ENCODE data around the gene KRT9.
"Not testable (repeated sequence)": the region's sequence is repeated elsewhere in the genome, so short reads cannot be mapped to it uniquely, and the experiment has no call there.

The KRT9 gene

DNA sequence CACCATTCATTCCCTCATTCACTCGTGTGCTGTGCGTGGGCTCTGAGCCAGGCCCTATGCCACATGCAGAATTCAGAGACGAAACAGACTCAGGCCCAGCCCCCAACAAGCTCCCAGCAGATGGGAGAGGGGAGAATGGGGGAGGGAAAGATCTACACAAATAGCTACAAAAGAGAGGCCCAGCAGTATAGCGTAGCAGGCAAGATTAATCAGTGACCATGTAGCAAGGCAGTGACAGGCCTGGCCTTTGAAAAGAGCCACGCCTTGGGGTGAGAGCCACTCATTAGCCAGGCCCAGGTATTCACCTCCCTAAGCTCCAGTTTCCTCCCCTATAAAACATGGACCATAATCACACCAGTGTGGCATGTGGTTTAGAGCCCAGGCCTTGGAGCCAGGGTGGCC lies 27.4 kb downstream of the KRT9 start:
- H3K27me3 ChIP-seq (ENCODE audit: insufficient read depth, low read length): no peaks in the 10 kb centered on the region
- H3K36me3 ChIP-seq (ENCODE audit: insufficient read depth, low read length): no peaks in the 10 kb centered on the region
- H2AFZ ChIP-seq (ENCODE audit: low read depth, low read length): no peak overlapping the region
- H3K9me3 ChIP-seq (ENCODE audit: low read length): no peaks in the 10 kb centered on the region
- no peak overlapping the region for H3K4me3 ChIP-seq (ENCODE audit: low read length)
- H3K4me1 ChIP-seq (ENCODE audit: insufficient read depth, low read length): peaks cover 2% of the 10 kb centered on the region

DNA sequence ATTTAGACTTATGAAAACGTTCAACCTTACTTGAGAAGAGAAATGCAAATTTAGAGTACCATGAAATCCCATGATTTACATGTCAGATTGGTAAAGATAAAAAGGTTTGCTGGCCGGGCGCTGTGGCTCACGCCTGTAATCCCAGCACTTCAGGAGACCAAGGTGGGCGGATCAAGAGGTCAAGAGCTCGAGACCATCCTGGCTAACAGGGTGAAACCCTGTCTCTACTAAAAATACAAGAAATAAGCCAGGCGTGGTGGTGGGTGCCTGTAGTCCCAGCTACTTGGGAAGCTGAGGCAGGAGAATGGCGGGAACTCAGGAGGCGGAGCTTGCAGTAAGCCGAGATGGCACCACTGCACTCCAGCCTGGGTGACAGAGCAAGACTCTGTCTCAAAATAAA lies 29.1 kb downstream of the KRT9 start:
- not testable (repeated sequence) for H3K36me3 ChIP-seq (ENCODE audit: insufficient read depth, low read length); H3K4me3 ChIP-seq (ENCODE audit: low read length); H3K4me1 ChIP-seq (ENCODE audit: insufficient read depth, low read length); H3K27me3 ChIP-seq (ENCODE audit: insufficient read depth, low read length); H3K9me3 ChIP-seq (ENCODE audit: low read length); H2AFZ ChIP-seq (ENCODE audit: low read depth, low read length)

DNA sequence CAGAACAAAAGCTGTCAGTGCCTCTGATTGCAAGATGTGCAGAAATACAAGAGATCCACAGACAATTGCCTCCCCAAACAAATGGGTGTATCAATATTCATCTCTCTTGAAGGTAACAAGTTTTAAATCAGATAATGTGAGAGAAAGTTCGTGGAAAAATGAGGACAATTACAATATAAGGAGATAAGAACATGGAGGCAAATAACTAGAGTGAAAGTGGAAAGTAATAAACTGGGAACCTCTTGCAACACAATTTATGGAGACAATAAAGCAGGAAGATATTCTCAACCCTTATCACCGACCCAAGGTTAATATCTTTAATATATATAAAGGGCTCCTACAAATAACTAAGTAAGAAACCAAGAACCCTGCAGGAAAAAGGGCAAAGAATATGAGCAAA lies 29.5 kb downstream of the KRT9 start:
- Histone ChIP-seq H3K27me3 (ENCODE audit: insufficient read depth, low read length) (no peaks in the 10 kb centered on the region), H3K4me3 (ENCODE audit: low read length) (no peak overlapping the region), H3K9me3 (ENCODE audit: low read length) (no peaks in the 10 kb centered on the region), H3K4me1 (ENCODE audit: insufficient read depth, low read length) (no peaks in the 10 kb centered on the region), H3K36me3 (ENCODE audit: insufficient read depth, low read length) (no peaks in the 10 kb centered on the region), H2AFZ (ENCODE audit: low read depth, low read length) (no peak overlapping the region)

- Histone ChIP-seq H3K9me3 (ENCODE audit: low read length) (no peaks in the 10 kb centered on the region), H2AFZ (ENCODE audit: low read depth, low read length) (no peak overlapping the region), H3K27me3 (ENCODE audit: insufficient read depth, low read length) (no peaks in the 10 kb centered on the region), H3K4me3 (ENCODE audit: low read length) (no peak overlapping the region), H3K36me3 (ENCODE audit: insufficient read depth, low read length) (no peaks in the 10 kb centered on the region), H3K4me1 (ENCODE audit: insufficient read depth, low read length) (no peaks in the 10 kb centered on the region)
These were observed 30.8 kb downstream of the KRT9 start for GRCh38 chr17:41540921-41541625.

GRCh38 chr17:41539979-41540701 lies 31.7 kb downstream of the KRT9 start:
- no peaks in the 10 kb centered on the region for H3K9me3 ChIP-seq (ENCODE audit: low read length)
- H3K27me3 ChIP-seq (ENCODE audit: insufficient read depth, low read length): peaks cover 4% of the 10 kb centered on the region
- H2AFZ ChIP-seq (ENCODE audit: low read depth, low read length): no peak overlapping the region
- no peaks in the 10 kb centered on the region for H3K36me3 ChIP-seq (ENCODE audit: insufficient read depth, low read length)
- no peaks in the 10 kb centered on the region for H3K4me1 ChIP-seq (ENCODE audit: insufficient read depth, low read length)
- H3K4me3 ChIP-seq (ENCODE audit: low read length): no peak overlapping the region

DNA sequence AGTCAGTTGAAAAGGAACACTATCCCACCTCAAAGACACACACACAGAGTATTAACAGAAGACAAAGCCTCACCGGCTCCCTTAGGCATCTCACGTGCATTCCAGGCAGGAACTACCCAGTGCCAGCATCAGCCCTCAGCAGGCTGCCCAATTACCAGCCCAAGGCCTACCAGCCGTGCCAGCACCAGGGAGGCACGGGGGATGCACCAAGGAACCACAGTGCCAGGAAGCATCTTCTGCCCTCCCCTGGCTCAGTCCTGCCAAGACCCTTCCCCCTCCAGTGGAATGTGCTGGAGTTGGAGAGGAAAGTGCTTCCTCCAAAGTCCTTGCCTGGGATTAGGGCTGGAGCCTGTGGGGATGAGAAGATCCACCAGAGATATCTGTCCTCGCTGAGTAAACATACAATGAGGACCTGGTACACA lies 32.8 kb downstream of the KRT9 start:
- no peak overlapping the region for H2AFZ ChIP-seq (ENCODE audit: low read depth, low read length)
- no peaks in the 10 kb centered on the region for H3K36me3 ChIP-seq (ENCODE audit: insufficient read depth, low read length)
- peaks cover 6% of the 10 kb centered on the region for H3K27me3 ChIP-seq (ENCODE audit: insufficient read depth, low read length)
- H3K4me1 ChIP-seq (ENCODE audit: insufficient read depth, low read length): no peaks in the 10 kb centered on the region
- H3K9me3 ChIP-seq (ENCODE audit: low read length): no peaks in the 10 kb centered on the region
- H3K4me3 ChIP-seq (ENCODE audit: low read length): no peak overlapping the region

DNA sequence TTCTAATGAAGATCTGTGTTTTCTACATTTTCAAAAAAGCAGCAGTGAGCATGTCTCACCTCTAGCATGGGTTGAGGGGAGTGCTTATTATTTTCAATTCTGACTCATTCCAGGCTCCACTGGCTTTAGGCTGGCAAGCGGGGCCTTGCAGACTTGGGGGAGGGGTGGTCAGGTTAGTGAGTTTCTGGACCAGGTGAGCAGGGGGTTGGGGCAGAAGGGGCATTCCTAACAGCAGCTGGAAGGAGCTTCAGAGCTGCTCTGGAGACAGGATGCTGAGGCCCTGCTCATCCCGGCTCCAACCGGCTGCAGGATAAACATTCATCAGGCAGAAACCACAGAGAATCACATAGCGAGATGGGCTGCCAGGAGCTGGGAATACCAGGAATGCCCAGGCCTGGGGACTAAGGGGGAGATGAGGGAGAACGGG lies 33.3 kb downstream of the KRT9 start:
- no peaks in the 10 kb centered on the region for H3K36me3 ChIP-seq (ENCODE audit: insufficient read depth, low read length)
- no peak overlapping the region for H2AFZ ChIP-seq (ENCODE audit: low read depth, low read length)
- H3K9me3 ChIP-seq (ENCODE audit: low read length): no peaks in the 10 kb centered on the region
- H3K4me3 ChIP-seq (ENCODE audit: low read length): no peak overlapping the region
- peaks cover 6% of the 10 kb centered on the region for H3K27me3 ChIP-seq (ENCODE audit: insufficient read depth, low read length)
- H3K4me1 ChIP-seq (ENCODE audit: insufficient read depth, low read length): no peaks in the 10 kb centered on the region

- Histone ChIP-seq H3K27me3 (ENCODE audit: insufficient read depth, low read length) (peaks cover 6% of the 10 kb centered on the region), H3K4me1 (ENCODE audit: insufficient read depth, low read length) (no peaks in the 10 kb centered on the region), H3K9me3 (ENCODE audit: low read length) (no peaks in the 10 kb centered on the region), H3K4me3 (ENCODE audit: low read length) (no peak overlapping the region), H2AFZ (ENCODE audit: low read depth, low read length) (no peak overlapping the region), H3K36me3 (ENCODE audit: insufficient read depth, low read length) (no peaks in the 10 kb centered on the region)
These were observed 33.9 kb downstream of the KRT9 start for GRCh38 chr17:41537990-41538389.

DNA sequence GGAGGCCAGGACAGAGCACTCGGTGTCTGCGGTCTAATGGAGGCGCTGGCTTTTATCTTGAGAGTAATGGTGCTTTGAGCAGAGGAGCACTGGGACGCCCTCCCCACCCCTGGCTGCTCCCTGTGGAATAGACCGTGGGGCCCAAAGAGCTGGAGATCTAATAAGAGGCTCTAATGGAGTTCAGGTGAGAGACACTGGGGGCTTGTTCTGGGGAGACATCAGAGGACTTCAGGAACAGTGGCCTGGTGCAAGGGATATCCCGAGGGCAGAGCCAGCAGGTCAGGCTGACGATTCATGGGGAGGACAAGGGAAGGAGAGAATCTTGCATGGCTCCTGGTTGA lies 34.3 kb downstream of the KRT9 start:
- no peaks in the 10 kb centered on the region for H3K9me3 ChIP-seq (ENCODE audit: low read length)
- no peak overlapping the region for H2AFZ ChIP-seq (ENCODE audit: low read depth, low read length)
- peaks cover 6% of the 10 kb centered on the region for H3K27me3 ChIP-seq (ENCODE audit: insufficient read depth, low read length)
- H3K4me3 ChIP-seq (ENCODE audit: low read length): no peak overlapping the region
- no peaks in the 10 kb centered on the region for H3K36me3 ChIP-seq (ENCODE audit: insufficient read depth, low read length)
- H3K4me1 ChIP-seq (ENCODE audit: insufficient read depth, low read length): no peaks in the 10 kb centered on the region

DNA sequence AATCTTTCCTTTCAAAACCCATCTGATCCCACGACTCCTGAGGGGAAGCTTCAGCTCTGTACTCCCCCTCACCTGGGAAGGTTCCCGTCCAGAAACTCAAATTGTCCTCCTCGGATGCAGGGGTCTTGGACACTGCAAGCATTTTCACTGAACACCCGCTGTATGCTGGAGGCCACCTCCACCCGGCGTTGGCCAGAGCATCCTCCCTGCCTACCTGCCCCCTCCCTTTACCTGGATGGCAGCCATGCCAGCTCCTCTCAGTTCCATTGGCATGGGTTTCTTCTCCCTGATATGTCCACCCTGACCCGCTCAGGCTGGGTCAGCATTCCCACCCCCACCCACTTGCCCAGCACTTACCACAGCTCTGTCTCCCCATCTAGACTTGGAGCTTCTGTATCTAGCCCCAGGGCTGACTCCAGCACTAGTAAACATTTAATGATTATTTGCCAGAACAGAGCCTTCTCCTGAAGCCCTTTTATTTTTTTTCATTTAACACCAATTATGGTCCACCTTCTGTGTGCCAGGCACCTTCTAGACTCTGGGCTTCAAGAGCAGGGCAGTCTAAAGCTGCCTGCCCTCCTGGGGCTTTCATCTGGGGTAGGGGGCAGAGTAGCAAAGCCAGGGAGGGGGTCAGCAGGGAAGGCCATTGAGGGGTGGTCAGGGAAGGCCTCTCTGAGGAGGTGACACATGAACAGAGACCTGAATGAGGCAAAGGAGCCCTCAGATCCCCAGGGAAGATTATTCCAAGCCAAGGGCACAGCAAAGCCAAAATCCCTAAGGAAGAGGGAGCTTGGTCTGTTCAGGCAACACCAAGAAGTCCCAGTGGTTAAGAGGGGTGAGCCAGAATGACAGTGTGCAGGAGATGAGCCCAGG lies 34.9 kb downstream of the KRT9 start:
- no peaks in the 10 kb centered on the region for H3K36me3 ChIP-seq (ENCODE audit: insufficient read depth, low read length)
- no peak overlapping the region for H2AFZ ChIP-seq (ENCODE audit: low read depth, low read length)
- H3K4me3 ChIP-seq (ENCODE audit: low read length): no peak overlapping the region
- H3K9me3 ChIP-seq (ENCODE audit: low read length): no peaks in the 10 kb centered on the region
- H3K4me1 ChIP-seq (ENCODE audit: insufficient read depth, low read length): no peaks in the 10 kb centered on the region
- H3K27me3 ChIP-seq (ENCODE audit: insufficient read depth, low read length): peaks cover 12% of the 10 kb centered on the region

DNA sequence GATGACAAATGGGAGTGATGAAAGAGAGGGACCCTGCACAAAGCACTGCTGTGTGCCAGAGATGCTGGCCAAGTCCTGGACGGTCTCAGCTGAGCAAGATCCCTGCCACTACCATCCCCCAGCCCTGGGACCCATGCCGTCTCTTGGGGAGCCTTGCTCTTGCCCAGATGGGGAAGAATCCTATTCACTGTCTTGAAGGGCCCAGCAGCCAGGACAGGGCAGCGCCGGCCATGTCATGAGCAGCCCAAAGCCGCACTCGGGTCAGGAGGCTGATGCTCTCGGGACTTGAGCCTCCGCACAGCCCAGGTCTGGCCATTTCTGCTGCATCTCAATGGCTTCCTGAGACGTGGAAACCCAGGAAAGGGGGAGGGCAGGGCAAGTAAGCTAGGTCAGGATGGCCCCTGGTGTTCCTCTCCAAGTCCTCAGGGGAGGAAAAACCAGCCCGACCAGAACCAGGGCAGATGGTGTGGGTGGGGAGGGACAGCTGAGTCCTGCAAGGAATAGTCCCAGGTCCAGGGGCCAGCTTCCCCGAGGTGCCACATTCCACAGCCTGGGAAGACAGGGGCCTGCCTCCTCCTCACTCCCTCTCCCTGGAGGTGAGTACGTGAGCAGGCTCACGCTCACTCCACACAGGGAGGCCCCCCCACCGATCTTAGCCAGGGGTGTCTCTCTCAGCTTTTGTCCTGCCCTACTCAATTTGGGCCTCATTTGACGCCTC lies 35.9 kb downstream of the KRT9 start:
- H3K4me3 ChIP-seq (ENCODE audit: low read length): no peak overlapping the region
- H3K4me1 ChIP-seq (ENCODE audit: insufficient read depth, low read length): no peaks in the 10 kb centered on the region
- no peak overlapping the region for H2AFZ ChIP-seq (ENCODE audit: low read depth, low read length)
- H3K36me3 ChIP-seq (ENCODE audit: insufficient read depth, low read length): no peaks in the 10 kb centered on the region
- H3K27me3 ChIP-seq (ENCODE audit: insufficient read depth, low read length): peaks cover 17% of the 10 kb centered on the region
- H3K9me3 ChIP-seq (ENCODE audit: low read length): no peaks in the 10 kb centered on the region

- H3K4me1 ChIP-seq (ENCODE audit: insufficient read depth, low read length): no peaks in the 10 kb centered on the region
- no peaks in the 10 kb centered on the region for H3K9me3 ChIP-seq (ENCODE audit: low read length)
- H3K4me3 ChIP-seq (ENCODE audit: low read length): no peak overlapping the region
- H3K27me3 ChIP-seq (ENCODE audit: insufficient read depth, low read length): peaks cover 26% of the 10 kb centered on the region
- H2AFZ ChIP-seq (ENCODE audit: low read depth, low read length): no peak overlapping the region
- H3K36me3 ChIP-seq (ENCODE audit: insufficient read depth, low read length): no peaks in the 10 kb centered on the region
These were observed 36.8 kb downstream of the KRT9 start for GRCh38 chr17:41534899-41535546.

Measured in neuron (in vitro differentiated cells).